AG08395 (cell line): ENCODE results near the gene TSPAN2.

Source experiments
- DNase-seq: peaks from one replicate; pipeline ENCODE4 v3.0.0; 2012; ENCODE audit warnings: mixed read lengths, low spot score

Gene TSPAN2

GRCh38 chr1:115089420-115090185 lies at the start of gene TSPAN2:
Gene TSPAN2 (minus strand): TSS chr1:115089503. CDS start chr1:115089432, 71 bp downstream.
- peak; percentile 52 for DNase-seq

GRCh38 chr1:115138973-115139372 lies 49.7 kb upstream of the TSPAN2 start:
- peak; percentile 86 for DNase-seq

- DNase-seq, result no peak
Measured at GRCh38 chr1:115138271-115138670, 49.0 kb upstream of the TSPAN2 start.

- DNase-seq, result no peak
Measured at GRCh38 chr1:115137191-115137590, 47.9 kb upstream of the TSPAN2 start.

- no peak for DNase-seq
Measured at GRCh38 chr1:115136706-115137105, 47.4 kb upstream of the TSPAN2 start.

- no peak for DNase-seq
Measured at GRCh38 chr1:115136106-115136505, 46.8 kb upstream of the TSPAN2 start.

GRCh38 chr1:115135681-115136080 lies 46.4 kb upstream of the TSPAN2 start:
- DNase-seq, result peak; percentile 32

GRCh38 chr1:115134850-115135480 lies 45.7 kb upstream of the TSPAN2 start:
- peak; percentile 90 for DNase-seq

GRCh38 chr1:115134231-115134630 lies 44.9 kb upstream of the TSPAN2 start:
- DNase-seq, result no peak

- DNase-seq, result no peak
Measured at GRCh38 chr1:115133440-115133839, 44.1 kb upstream of the TSPAN2 start.

- no peak for DNase-seq
Measured at GRCh38 chr1:115130786-115131185, 41.5 kb upstream of the TSPAN2 start.

GRCh38 chr1:115129071-115129640 lies 39.9 kb upstream of the TSPAN2 start:
- DNase-seq, result no peak

- no peak for DNase-seq
Measured at GRCh38 chr1:115127539-115127938, 38.2 kb upstream of the TSPAN2 start.

- DNase-seq, result no peak
Measured at GRCh38 chr1:115126516-115126915, 37.2 kb upstream of the TSPAN2 start.

- DNase-seq, result no peak
Measured at GRCh38 chr1:115123116-115123515, 33.8 kb upstream of the TSPAN2 start.

GRCh38 chr1:115121793-115122192 lies 32.5 kb upstream of the TSPAN2 start:
- DNase-seq, result no peak

- no peak for DNase-seq
Measured at GRCh38 chr1:115120296-115120695, 31.0 kb upstream of the TSPAN2 start.

GRCh38 chr1:115118611-115119010 lies 29.3 kb upstream of the TSPAN2 start:
- DNase-seq, result peak; percentile 31

GRCh38 chr1:115118086-115118485 lies 28.8 kb upstream of the TSPAN2 start:
- no peak for DNase-seq

- no peak for DNase-seq
Measured at GRCh38 chr1:115117298-115117697, 28.0 kb upstream of the TSPAN2 start.

- DNase-seq, result no peak
Measured at GRCh38 chr1:115116512-115116911, 27.2 kb upstream of the TSPAN2 start.

- no peak for DNase-seq
Measured at GRCh38 chr1:115115521-115116161, 26.3 kb upstream of the TSPAN2 start.

GRCh38 chr1:115114308-115114707 lies 25.0 kb upstream of the TSPAN2 start:
- no peak for DNase-seq
